Neural progenitor cell (in vitro differentiated cells): ENCODE data around the gene KANK3. TPM values are rescaled to one million over a fixed set of nuclear protein-coding genes. Genes with fewer than 3 reads are reported as not detected.

Source experiments
- DNase-seq: peaks from one replicate; pipeline ENCODE4 v3.0.0-alpha.2; 2016; ENCODE audit warnings: low spot score
- H2AFZ ChIP-seq: fragments of 200-600 bp; sonication (generic); replicated peaks from 2 replicates; pipeline ENCODE4 v1.6.1; 2016; ENCODE audit warnings: antibody characterized with exemption
- H3F3A ChIP-seq: fragments of 200-600 bp; sonication (generic); 2 replicates; pipeline ENCODE4 v1.6.1; 2016; ENCODE audit warnings: antibody characterized with exemption, low read depth
- H3K27ac ChIP-seq: fragments of 200-600 bp; sonication (generic); 2 replicates; pipeline ENCODE4 v1.5.1; 2016; ENCODE audit warnings: mild to moderate bottlenecking
- H3K27me3 ChIP-seq: fragments of 200-600 bp; sonication (generic); 2 replicates; pipeline ENCODE4 v1.6.1; 2016; ENCODE audit warnings: mild to moderate bottlenecking, moderate library complexity
- H3K36me3 ChIP-seq: fragments of 200-600 bp; sonication (generic); 2 replicates; pipeline ENCODE4 v1.5.1; 2016
- H3K4me1 ChIP-seq: fragments of 200-600 bp; sonication (generic); 2 replicates; pipeline ENCODE4 v1.6.1; 2016; ENCODE audit warnings: mixed run types
- H3K4me2 ChIP-seq: fragments of 200-600 bp; sonication (generic); 2 replicates; pipeline ENCODE4 v1.6.1; 2016
- H3K4me3 ChIP-seq: fragments of 200-600 bp; sonication (generic); 2 replicates; pipeline ENCODE4 v1.5.1; 2016
- H3K79me2 ChIP-seq: fragments of 200-600 bp; sonication (generic); 2 replicates; pipeline ENCODE4 v1.6.1; 2016; ENCODE audit warnings: low read depth
- H3K9ac ChIP-seq: fragments of 200-600 bp; sonication (generic); 2 replicates; pipeline ENCODE4 v1.6.1; 2016
- H3K9me3 ChIP-seq: fragments of 200-600 bp; sonication (generic); 2 replicates; pipeline ENCODE4 v1.5.1; 2016; ENCODE audit warnings: low read depth
- H4K20me1 ChIP-seq: fragments of 200-600 bp; sonication (generic); 2 replicates; pipeline ENCODE4 v1.6.1; 2016; ENCODE audit warnings: low read depth
- H3K27ac Mint-ChIP-seq: 3 replicates; pipeline ENCODE4 v1.8.0; 2021; ENCODE audit warnings: mixed read lengths
- H3K27me3 Mint-ChIP-seq: 2 replicates; pipeline ENCODE4 v1.8.0; 2022; ENCODE audit warnings: low read depth, mild to moderate bottlenecking, inconsistent platforms, moderate library complexity, mixed read lengths; ENCODE audit not compliant: insufficient read depth
- H3K36me3 Mint-ChIP-seq: 3 replicates; pipeline ENCODE4 v1.8.0; 2021; ENCODE audit warnings: mixed read lengths
- H3K4me1 Mint-ChIP-seq: 3 replicates; pipeline ENCODE4 v1.8.0; 2021; ENCODE audit warnings: mixed read lengths
- H3K4me3 Mint-ChIP-seq: 3 replicates; pipeline ENCODE4 v1.8.0; 2021; ENCODE audit warnings: mild to moderate bottlenecking, moderate library complexity, mixed read lengths
- H3K9me3 Mint-ChIP-seq: 3 replicates; pipeline ENCODE4 v1.8.0; 2020; ENCODE audit warnings: mixed read lengths
- CTCF ChIP-seq: fragments of 200-600 bp; sonication (generic); IDR thresholded peaks from 2 replicates; pipeline ENCODE4 v1.5.1; 2017; ENCODE audit warnings: antibody characterized with exemption, mild to moderate bottlenecking
- EZH2 ChIP-seq: fragments of 200-600 bp; sonication (generic); IDR thresholded peaks from 2 replicates; pipeline ENCODE4 v1.6.1; 2017; ENCODE audit warnings: antibody characterized with exemption, mild to moderate bottlenecking, moderate library complexity
- EZH2phosphoT487 ChIP-seq: fragments of 200-600 bp; sonication (generic); IDR thresholded peaks from 2 replicates; pipeline ENCODE4 v1.6.1; 2017; ENCODE audit warnings: antibody characterized with exemption
- total RNA-seq: library from RNA; depleted of rRNA; stranded (reverse); fragments of >200 nt; gene quantifications from 2 replicates; pipeline ENCODE4 v1.2.3, GENCODE V29; 2015; ENCODE audit warnings: low replicate concordance

KANK3 gene
- total RNA-seq, 1 donor from 2014 or later, result not detected

GRCh38 chr19:8307965-8308866 is 34.8 kb downstream of the KANK3 start, which contains the start of gene CD320:
CD320 (minus strand) TSS chr19:8308358; CDS start chr19:8308290, 68 bp downstream.
- Mint-ChIP-seq H3K36me3 (peaks cover 2% of the 10 kb centered on the region), H3K4me3 (peak within 1 kb of the TSS; percentile 92), H3K4me1 (peaks cover 24% of the 10 kb centered on the region), H3K27ac (peak within 1 kb of the TSS; percentile 54), H3K27me3 (peaks cover 12% of the 10 kb centered on the region), H3K9me3 (no peaks in the 10 kb centered on the region)
- Histone ChIP-seq H3K4me2 (peak within 1 kb of the TSS; percentile 95), H3K27ac (no peak within 1 kb of the TSS), H2AFZ (peak within 1 kb of the TSS; percentile 2), H4K20me1 (peaks cover 10% of the 10 kb centered on the region), H3K9ac (no peak within 1 kb of the TSS), H3K27me3 (no peaks in the 10 kb centered on the region), H3F3A (peaks cover 21% of the 10 kb centered on the region), H3K9me3 (no peaks in the 10 kb centered on the region), H3K36me3 (no peaks in the 10 kb centered on the region), H3K4me1 (peaks cover 13% of the 10 kb centered on the region), H3K4me3 (peak within 1 kb of the TSS; percentile 57), H3K79me2 (peaks cover 12% of the 10 kb centered on the region)
- TF ChIP-seq EZH2 (no peak), EZH2phosphoT487 (no peak), CTCF (no peak)
- peak; percentile 95 for DNase-seq

- Histone ChIP-seq H3K4me1 (peaks cover 13% of the 10 kb centered on the region), H3K79me2 (peaks cover 12% of the 10 kb centered on the region), H3K27me3 (no peaks in the 10 kb centered on the region), H2AFZ (peak overlapping the region; percentile 2), H4K20me1 (peaks cover 10% of the 10 kb centered on the region), H3K9me3 (no peaks in the 10 kb centered on the region), H3K27ac (no peak overlapping the region), H3K9ac (no peak overlapping the region), H3K4me2 (peak overlapping the region; percentile 95), H3K4me3 (peak overlapping the region; percentile 57), H3F3A (peaks cover 21% of the 10 kb centered on the region), H3K36me3 (no peaks in the 10 kb centered on the region)
- Mint-ChIP-seq H3K36me3 (peaks cover 2% of the 10 kb centered on the region), H3K4me1 (peaks cover 24% of the 10 kb centered on the region), H3K27ac (peak overlapping the region; percentile 54), H3K4me3 (peak overlapping the region; percentile 92), H3K27me3 (peaks cover 12% of the 10 kb centered on the region), H3K9me3 (no peaks in the 10 kb centered on the region)
- TF ChIP-seq EZH2phosphoT487 (no peak), EZH2 (no peak), CTCF (no peak)
- DNase-seq, result peak; percentile 49
Measured at GRCh38 chr19:8307400-8307964, 35.6 kb downstream of the KANK3 start.

- DNase-seq, result no peak
- peaks cover 12% of the 10 kb centered on the region for H3K79me2 ChIP-seq
- Mint-ChIP-seq H3K27ac (no peak overlapping the region), H3K27me3 (peaks cover 12% of the 10 kb centered on the region), H3K4me1 (peaks cover 24% of the 10 kb centered on the region), H3K4me3 (peak overlapping the region; percentile 92), H3K36me3 (peaks cover 2% of the 10 kb centered on the region), H3K9me3 (no peaks in the 10 kb centered on the region)
- H3K4me2 ChIP-seq, result no peak overlapping the region
- H3K9me3 ChIP-seq, result no peaks in the 10 kb centered on the region
- H3F3A ChIP-seq, result peaks cover 21% of the 10 kb centered on the region
- no peak for TF ChIP-seq EZH2
- TF ChIP-seq CTCF, result no peak
- no peak for TF ChIP-seq EZH2phosphoT487
- peaks cover 13% of the 10 kb centered on the region for H3K4me1 ChIP-seq
- H4K20me1 ChIP-seq, result peaks cover 10% of the 10 kb centered on the region
- H3K27me3 ChIP-seq, result no peaks in the 10 kb centered on the region
- H2AFZ ChIP-seq, result no peak overlapping the region
- no peak overlapping the region for H3K4me3 ChIP-seq
- H3K36me3 ChIP-seq, result no peaks in the 10 kb centered on the region
- H3K9ac ChIP-seq, result no peak overlapping the region
- H3K27ac ChIP-seq, result no peak overlapping the region
Measured at GRCh38 chr19:8306235-8307054, 36.6 kb downstream of the KANK3 start.
